K562 (cell line): ENCODE data around the gene CRACDL. TPM values are rescaled to one million over a fixed set of nuclear protein-coding genes. Genes with fewer than 3 reads are reported as not detected.

Experiments
- ATAC-seq: fragments of 200-7000 bp; cut with Tn5 transposase; 3 replicates; pipeline ENCODE4 v1.9.1; 2020; ENCODE audit warnings: moderate library complexity
- BruUV-seq: library from RNA; stranded (reverse); fragments of 400-500 nt; replicated peaks from 2 replicates; lab custom pipeline; 2021; lab: Mats Ljungman, UMichigan
- CTCF ChIA-PET: fragments of 300-600 bp; formaldehyde crosslinking; extraction: SDS; loops from one replicate; lab custom pipeline; 2021; ENCODE audit warnings: low intra/inter-chr PET ratio; lab: Yijun Ruan, JAX
- POLR2A ChIA-PET: fragments of 300-600, 350-650 bp; sonication (Branson Sonifier 250); formaldehyde crosslinking; extraction: SDS; loops from one replicate; lab custom pipeline; 2021; ENCODE audit warnings: antibody characterized with exemption, inconsistent platforms; lab: Yijun Ruan, JAX
- DNase-seq, 4 experiments: peaks; one replicate each; pipeline versions ENCODE4 v3.0.0 to v3.0.0-alpha.2; 2011 to 2018; ENCODE audit warnings: low spot score in 3 of 4, mixed read lengths in 3 of 4; ENCODE audit errors: extremely low read depth in 1 of 4
- FAIRE-seq: peaks from 2 replicates; lab custom pipeline; 2011; peaks lifted over from hg19 to GRCh38; lab: Jason Lieb, UNC
- H2AFZ ChIP-seq: 2 replicates; pipeline ENCODE4 v1.6.0; 2011; ENCODE audit warnings: low read depth, low read length, control low read depth, inconsistent platforms
- H3K27ac ChIP-seq: fragments of 200-600 bp; 3 replicates; pipeline ENCODE4 v1.8.0; 2011; ENCODE audit warnings: low read depth, mild to moderate bottlenecking, control low read depth, inconsistent platforms, low read length, moderate library complexity, mixed read lengths; ENCODE audit errors: extremely low read depth
- H3K27me3 ChIP-seq, 2 experiments: fragments of 300-600 bp in 1 of 2; 2 replicates in 1 of 2; 3 replicates in 1 of 2; pipeline versions ENCODE4 v1.6.0 to v1.8.0; 2011; ENCODE audit warnings: inconsistent platforms in 2 of 2, low read length in 2 of 2, mild to moderate bottlenecking in 1 of 2, mixed read lengths in 1 of 2, moderate library complexity in 1 of 2; ENCODE audit not compliant: control insufficient read depth in 2 of 2, insufficient read depth in 2 of 2
- H3K36me3 ChIP-seq: fragments of 300-600 bp; 3 replicates; pipeline ENCODE4 v1.8.0; 2011; ENCODE audit warnings: mild to moderate bottlenecking, low read length, inconsistent platforms; ENCODE audit not compliant: control insufficient read depth, insufficient read depth
- H3K4me1 ChIP-seq, 2 experiments: fragments of 200-600 bp in 1 of 2; replicated peaks in 1 of 2; 2 replicates in 1 of 2; 3 replicates in 1 of 2; pipeline versions ENCODE4 v1.5.1 to v1.8.0; 2011; ENCODE audit warnings: inconsistent platforms in 2 of 2, low read length in 2 of 2, mild to moderate bottlenecking in 1 of 2, mixed read lengths in 1 of 2, moderate library complexity in 1 of 2; ENCODE audit not compliant: control insufficient read depth in 2 of 2, insufficient read depth in 2 of 2
- H3K4me2 ChIP-seq: 2 replicates; pipeline ENCODE4 v1.6.1; 2011; ENCODE audit warnings: low read length, control low read depth, inconsistent platforms, mixed read lengths; ENCODE audit not compliant: insufficient read depth
- H3K4me3 ChIP-seq: fragments of 200-600 bp; sonication (generic), shearing (Covaris generic); 2 replicates; pipeline ENCODE4 v1.5.1; 2016; ENCODE audit warnings: control low read depth, inconsistent platforms
- H3K79me2 ChIP-seq: fragments of 200-600 bp; 3 replicates; pipeline ENCODE4 v1.8.0; 2011; ENCODE audit warnings: low read length, inconsistent platforms; ENCODE audit not compliant: control insufficient read depth, insufficient read depth
- H3K9ac ChIP-seq, 2 experiments: 2 replicates each; pipeline versions ENCODE4 v1.6.0 to v1.6.1; 2011; ENCODE audit warnings: low read depth in 2 of 2, low read length in 2 of 2, control low read depth in 1 of 2, inconsistent platforms in 1 of 2, mild to moderate bottlenecking in 1 of 2, mixed read lengths in 1 of 2; ENCODE audit not compliant: insufficient read depth in 1 of 2
- H3K9me1 ChIP-seq: one replicate; pipeline ENCODE4 v1.6.0; 2011; ENCODE audit warnings: inconsistent platforms, mild to moderate bottlenecking, low read length, moderate library complexity; ENCODE audit not compliant: control insufficient read depth, insufficient read depth
- H3K9me3 ChIP-seq: replicated peaks from 2 replicates; pipeline ENCODE4 v1.5.1; 2011; ENCODE audit warnings: low read depth, low read length, inconsistent platforms; ENCODE audit not compliant: control insufficient read depth, insufficient read depth
- H4K20me1 ChIP-seq: replicated peaks from 2 replicates; pipeline ENCODE4 v1.6.1; 2011; ENCODE audit warnings: low read length, inconsistent platforms, mixed read lengths; ENCODE audit not compliant: control insufficient read depth, insufficient read depth
- BHLHE40 ChIP-seq: IDR thresholded peaks from 2 replicates; pipeline ENCODE4 v1.6.1; 2011; ENCODE audit warnings: low read length, improper control_type of control experiment
- CEBPB ChIP-seq: fragments of 450-650 bp; IDR thresholded peaks from 2 replicates; pipeline ENCODE4 v1.6.1; 2016; ENCODE audit warnings: missing genetic modification characterization, missing compliant biosample characterization
- CHD1 ChIP-seq: fragments of 200-600 bp; sonication (generic); IDR thresholded peaks from one replicate; pipeline ENCODE4 v1.6.1; 2012; ENCODE audit warnings: mild to moderate bottlenecking, moderate library complexity, low read length, inconsistent platforms
- EP400 ChIP-seq: fragments of 450-650 bp; IDR thresholded peaks from 2 replicates; pipeline ENCODE4 v1.6.1; 2017; ENCODE audit warnings: antibody characterized with exemption, mild to moderate bottlenecking, moderate library complexity
- HNRNPK ChIP-seq: fragments of 200-400 bp; formaldehyde crosslinking; IDR thresholded peaks from one replicate; pipeline ENCODE4 v1.6.1; 2018; ENCODE audit warnings: mild to moderate bottlenecking, low read depth, low read length; ENCODE audit not compliant: poor library complexity, severe bottlenecking
- MTF1 ChIP-seq: fragments of 250-450 bp; sonication (Bioruptor Pico); IDR thresholded peaks from 2 replicates; pipeline ENCODE4 v1.9.0; 2021; ENCODE audit warnings: moderate library complexity, mild to moderate bottlenecking, inconsistent platforms, borderline replicate concordance
- ZNF3 ChIP-seq: fragments of 250-450 bp; sonication (Bioruptor Pico); IDR thresholded peaks from 2 replicates; pipeline ENCODE4 v1.5.0; 2021; ENCODE audit warnings: mild to moderate bottlenecking, moderate library complexity
- ZNF76 ChIP-seq: fragments of 250-450 bp; sonication (Bioruptor Pico); IDR thresholded peaks from 2 replicates; pipeline ENCODE4 v1.4.0; 2020; ENCODE audit warnings: mild to moderate bottlenecking, moderate library complexity, borderline replicate concordance
- ZNF79 ChIP-seq: fragments of 250-450 bp; sonication (Bioruptor Pico); IDR thresholded peaks from 2 replicates; pipeline ENCODE4 v1.4.0; 2020; ENCODE audit warnings: low read depth, mild to moderate bottlenecking, moderate library complexity
- WGBS: fragments of 100-300 bp; shearing (Covaris generic); methylation state at CpG from one replicate; pipeline ENCODE4 v1.1.6; 2016; ENCODE audit warnings: low coverage, mixed read lengths; ENCODE audit not compliant: insufficient coverage; ENCODE audit errors: missing lambda C conversion rate; 5-methylcytosine and 5-hydroxymethylcytosine counted together
- in situ Hi-C: fragments of 300-500 bp; cut with MboI; formaldehyde crosslinking; loops from 4 replicates; pipeline ENCODE4 v1.15.0; 2018; ENCODE audit warnings: inconsistent platforms, mixed read lengths
- intact Hi-C: fragments of 100-400 bp; cut with micrococcal nuclease; formaldehyde crosslinking; loops from 2 replicates; pipeline ENCODE4 v1.14.2; 2022
- polyA plus RNA-seq, 8 experiments: library from polyadenylated mRNA; depleted of rRNA in 4 of 8; stranded (reverse) in 5 of 8; unstranded in 3 of 8; fragments of >200 nt; fragmentation: Nextera tagmentation in 2 of 8; fragmentation: Illumina TruSeq in 1 of 8; extraction: Ambion mirVana in 2 of 8; extraction: Trizol in 1 of 8; gene quantifications; 2 replicates each; pipeline versions ENCODE4 v1.2.1 to v1.2.3, GENCODE V29; 2011 to 2014; ENCODE audit warnings: inconsistent platforms in 1 of 8, missing spikeins in 1 of 8
- total RNA-seq, 7 experiments: library from RNA; depleted of rRNA in 6 of 7; stranded (reverse); fragments of >200 nt in 6 of 7; fragmentation: Illumina TruSeq in 2 of 7; extraction: Trizol in 2 of 7; gene quantifications; 2 replicates each; pipeline versions ENCODE4 v1.2.1 to v1.2.3, GENCODE V29; 2011 to 2021; ENCODE audit warnings: low replicate concordance in 1 of 7
- TF ChIP-seq, protein P1 (sequence below): fragments of 450-650 bp; IDR thresholded peaks from 2 replicates; pipeline ENCODE4 v1.6.1; 2017; ENCODE audit warnings: mild to moderate bottlenecking, moderate library complexity
- TF ChIP-seq, protein P2 (sequence below): fragments of 250-450 bp; sonication (Bioruptor Pico); IDR thresholded peaks from 2 replicates; pipeline ENCODE4 v1.8.0; 2022; ENCODE audit warnings: inconsistent platforms, mild to moderate bottlenecking, moderate library complexity, borderline replicate concordance
- TF ChIP-seq, protein P3 (sequence below): sonication (generic); formaldehyde crosslinking; IDR thresholded peaks from 2 replicates; pipeline ENCODE4 v1.8.0; 2022; ENCODE audit warnings: missing genetic modification reagents, mild to moderate bottlenecking, moderate library complexity, borderline replicate concordance
- TF ChIP-seq, protein P4 (sequence below): fragments of 250-450 bp; sonication (Bioruptor Pico); IDR thresholded peaks from 2 replicates; pipeline ENCODE4 v1.8.0; 2022; ENCODE audit warnings: moderate library complexity, mild to moderate bottlenecking, inconsistent platforms

CRACDL gene
- total and polyA plus RNA-seq, 9 of the 15 experiments (the other 6 are each of a cell fraction or from before 2014, with no cell fraction given) = not detected

DNA sequence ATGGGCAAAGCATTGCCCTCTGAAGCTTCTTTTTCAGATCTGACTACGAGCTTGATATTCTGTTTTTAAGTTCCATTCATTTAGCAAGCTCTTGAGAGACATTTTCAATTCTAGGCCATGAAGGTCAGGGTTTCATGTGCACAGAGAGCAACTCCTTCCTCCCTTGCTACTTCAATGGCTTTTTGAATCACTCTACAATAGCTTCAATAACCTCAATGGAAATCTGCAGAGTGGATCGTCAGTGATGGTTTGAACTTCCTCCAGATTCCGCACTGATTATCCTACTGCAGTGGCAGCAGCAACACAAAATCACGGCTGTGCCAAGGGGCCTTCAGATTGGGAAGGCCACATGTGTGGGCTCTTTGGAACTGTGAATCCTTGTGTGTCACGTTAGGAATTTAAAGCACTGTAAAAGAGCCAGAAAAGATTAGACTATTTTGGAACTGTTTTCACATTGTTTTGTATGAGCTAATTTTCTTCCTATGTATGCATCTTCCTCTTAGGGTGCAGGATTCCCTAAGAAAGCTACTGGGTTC, 116.7 kb downstream of the CRACDL start:
- Histone ChIP-seq H4K20me1 (no peaks in the 10 kb centered on the region), H3K4me2 (no peak overlapping the region), H3K79me2 (no peaks in the 10 kb centered on the region), H3K9ac (no peak overlapping the region), H3K9me1 (no peaks in the 10 kb centered on the region), H3K36me3 (no peaks in the 10 kb centered on the region), H3K27me3 (no peaks in the 10 kb centered on the region; a peak in 2 of 5 replicates), H3K4me1 (no peaks in the 10 kb centered on the region), H3K4me3 (no peak overlapping the region), H3K9me3 (no peaks in the 10 kb centered on the region), H2AFZ (no peak overlapping the region), H3K27ac (no peak overlapping the region)
- FAIRE-seq (no peak), DNase-seq (no peak), ATAC-seq (no peak)
- POLR2A ChIA-PET = no interaction called here
- intact Hi-C loops = no loop called here
- CTCF ChIA-PET = no interaction called here
- 1% methylated on average over 5 of the region's 5 CpGs for WGBS
- TF ChIP-seq HNRNPK = no peak
- TF ChIP-seq CHD1 = no peak
- TF ChIP-seq CEBPB (tag) = no peak
- no peak for TF ChIP-seq EP400
- no peak for TF ChIP-seq ZNF79 (CRISPR knock-in tag)
- no peak for TF ChIP-seq MTF1
- TF ChIP-seq, protein P1, sequence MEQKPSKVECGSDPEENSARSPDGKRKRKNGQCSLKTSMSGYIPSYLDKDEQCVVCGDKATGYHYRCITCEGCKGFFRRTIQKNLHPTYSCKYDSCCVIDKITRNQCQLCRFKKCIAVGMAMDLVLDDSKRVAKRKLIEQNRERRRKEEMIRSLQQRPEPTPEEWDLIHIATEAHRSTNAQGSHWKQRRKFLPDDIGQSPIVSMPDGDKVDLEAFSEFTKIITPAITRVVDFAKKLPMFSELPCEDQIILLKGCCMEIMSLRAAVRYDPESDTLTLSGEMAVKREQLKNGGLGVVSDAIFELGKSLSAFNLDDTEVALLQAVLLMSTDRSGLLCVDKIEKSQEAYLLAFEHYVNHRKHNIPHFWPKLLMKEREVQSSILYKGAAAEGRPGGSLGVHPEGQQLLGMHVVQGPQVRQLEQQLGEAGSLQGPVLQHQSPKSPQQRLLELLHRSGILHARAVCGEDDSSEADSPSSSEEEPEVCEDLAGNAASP = no peak
- no peak for TF ChIP-seq BHLHE40
- TF ChIP-seq ZNF76 = no peak
- TF ChIP-seq, protein P2, sequence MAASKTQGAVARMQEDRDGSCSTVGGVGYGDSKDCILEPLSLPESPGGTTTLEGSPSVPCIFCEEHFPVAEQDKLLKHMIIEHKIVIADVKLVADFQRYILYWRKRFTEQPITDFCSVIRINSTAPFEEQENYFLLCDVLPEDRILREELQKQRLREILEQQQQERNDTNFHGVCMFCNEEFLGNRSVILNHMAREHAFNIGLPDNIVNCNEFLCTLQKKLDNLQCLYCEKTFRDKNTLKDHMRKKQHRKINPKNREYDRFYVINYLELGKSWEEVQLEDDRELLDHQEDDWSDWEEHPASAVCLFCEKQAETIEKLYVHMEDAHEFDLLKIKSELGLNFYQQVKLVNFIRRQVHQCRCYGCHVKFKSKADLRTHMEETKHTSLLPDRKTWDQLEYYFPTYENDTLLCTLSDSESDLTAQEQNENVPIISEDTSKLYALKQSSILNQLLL (CRISPR knock-in tag) = no peak
- TF ChIP-seq ZNF3 = no peak
- TF ChIP-seq, protein P3, sequence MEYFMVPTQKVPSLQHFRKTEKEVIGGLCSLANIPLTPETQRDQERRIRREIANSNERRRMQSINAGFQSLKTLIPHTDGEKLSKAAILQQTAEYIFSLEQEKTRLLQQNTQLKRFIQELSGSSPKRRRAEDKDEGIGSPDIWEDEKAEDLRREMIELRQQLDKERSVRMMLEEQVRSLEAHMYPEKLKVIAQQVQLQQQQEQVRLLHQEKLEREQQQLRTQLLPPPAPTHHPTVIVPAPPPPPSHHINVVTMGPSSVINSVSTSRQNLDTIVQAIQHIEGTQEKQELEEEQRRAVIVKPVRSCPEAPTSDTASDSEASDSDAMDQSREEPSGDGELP (CRISPR knock-in tag) = no peak
- TF ChIP-seq, protein P4, sequence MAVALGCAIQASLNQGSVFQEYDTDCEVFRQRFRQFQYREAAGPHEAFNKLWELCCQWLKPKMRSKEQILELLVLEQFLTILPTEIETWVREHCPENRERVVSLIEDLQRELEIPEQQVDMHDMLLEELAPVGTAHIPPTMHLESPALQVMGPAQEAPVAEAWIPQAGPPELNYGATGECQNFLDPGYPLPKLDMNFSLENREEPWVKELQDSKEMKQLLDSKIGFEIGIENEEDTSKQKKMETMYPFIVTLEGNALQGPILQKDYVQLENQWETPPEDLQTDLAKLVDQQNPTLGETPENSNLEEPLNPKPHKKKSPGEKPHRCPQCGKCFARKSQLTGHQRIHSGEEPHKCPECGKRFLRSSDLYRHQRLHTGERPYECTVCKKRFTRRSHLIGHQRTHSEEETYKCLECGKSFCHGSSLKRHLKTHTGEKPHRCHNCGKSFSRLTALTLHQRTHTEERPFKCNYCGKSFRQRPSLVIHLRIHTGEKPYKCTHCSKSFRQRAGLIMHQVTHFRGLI (CRISPR knock-in tag) = no peak
- no TSS peak for BruUV-seq
- in situ Hi-C loops = no loop called here
